Uterus (tissue), 4 donors: ENCODE data around the gene ING3. TPM values are rescaled to one million over a fixed set of nuclear protein-coding genes. Genes with fewer than 3 reads are reported as not detected.

Experiments
- DNase-seq, 2 donors: peaks; one replicate each; pipeline ENCODE4 v3.0.0-alpha.2; 2019 to 2020
- H3K27ac ChIP-seq, 2 donors: fragments of 200-600 bp; sonication (generic); 1 replicate in 1 of 2; 2 replicates in 1 of 2; pipeline ENCODE4 v1.5.1; 2016 to 2018
- H3K27me3 ChIP-seq, 2 donors: fragments of 200-600 bp; sonication (generic); one replicate each; pipeline ENCODE4 v1.5.1; 2018 to 2019; ENCODE audit warnings: control low read depth in 1 of 2
- H3K36me3 ChIP-seq, 2 donors: fragments of 200-600 bp; sonication (generic); one replicate each; pipeline ENCODE4 v1.5.1; 2019; ENCODE audit warnings: control low read depth in 1 of 2
- H3K4me1 ChIP-seq, 2 donors: fragments of 200-600 bp; sonication (generic); one replicate each; pipeline ENCODE4 v1.5.1; 2018 to 2019; ENCODE audit warnings: control low read depth in 1 of 2
- H3K4me3 ChIP-seq, 2 donors: fragments of 200-600 bp; sonication (generic); 1 replicate in 1 of 2; 2 replicates in 1 of 2; pipeline ENCODE4 v1.5.1; 2018 to 2019; ENCODE audit warnings: mild to moderate bottlenecking in 1 of 2
- H3K9me3 ChIP-seq, 2 donors: fragments of 200-600 bp; sonication (generic); one replicate each; pipeline ENCODE4 v1.5.1; 2019; ENCODE audit warnings: control low read depth in 1 of 2
- POLR2A ChIP-seq, 2 donors: fragments of 450-650 bp; IDR thresholded peaks; one replicate each; pipeline ENCODE4 v1.6.1; 2016; ENCODE audit warnings: antibody characterized with exemption in 2 of 2, mild to moderate bottlenecking in 1 of 2, moderate library complexity in 1 of 2
- intact Hi-C: fragments of 100-400 bp; cut with DNase I; formaldehyde crosslinking; loops from one replicate; pipeline ENCODE4 v1.15.1; 2023; ENCODE audit warnings: low total_unique reads
- total RNA-seq, 4 donors: library from RNA; depleted of rRNA in 3 of 4; stranded (reverse); fragments of >200 nt in 3 of 4; gene quantifications; one replicate each; pipeline versions ENCODE4 v1.1.0 to v1.2.4, GENCODE V29; 2014 to 2023
- TF ChIP-seq, protein P1 (sequence below), 4 experiments: fragments of 200-600 bp in 2 of 4; fragments of 450-650 bp in 2 of 4; sonication (generic) in 2 of 4; IDR thresholded peaks; one replicate each; pipeline ENCODE4 v1.5.1; 2016 to 2019; ENCODE audit warnings: antibody characterized with exemption in 4 of 4, mild to moderate bottlenecking in 2 of 4, moderate library complexity in 1 of 4
- donor health status: DM: yes; HTN: yes; CAD: no.

Gene ING3
- total RNA-seq, 4 donors from 2014 or later, result 16.4 to 37.7 (median 21.3) TPM

DNA sequence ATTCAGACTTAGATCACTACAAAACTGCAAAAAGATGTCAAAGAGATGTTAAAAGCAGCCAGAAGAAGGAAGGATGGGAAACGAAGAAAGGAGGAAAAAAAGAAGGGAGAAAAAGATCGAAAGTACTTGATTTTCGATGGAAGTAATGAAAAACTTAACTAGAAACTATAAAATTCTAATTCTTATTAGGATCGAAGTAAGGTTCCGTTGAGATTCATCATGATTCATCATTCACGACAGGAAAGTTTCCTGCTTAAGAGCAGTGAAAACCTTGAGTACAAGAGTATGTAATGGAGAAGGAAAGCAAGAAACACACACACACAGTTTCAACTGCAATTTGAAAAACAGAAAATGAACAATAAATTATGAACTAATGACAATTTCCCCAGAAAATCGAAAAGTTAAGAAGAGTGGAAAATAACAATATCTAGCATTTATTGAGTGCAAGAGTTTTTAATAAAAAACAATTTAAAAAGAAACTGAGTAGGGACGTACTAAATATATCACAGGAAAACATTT, 1.1 kb upstream of the ING3 start:
- Histone ChIP-seq H3K27ac (peak overlapping the region in 1 of 2 donors; percentile 97), H3K9me3 (no peaks in the 10 kb centered on the region), H3K36me3 (no peaks in the 10 kb centered on the region), H3K27me3 (no peaks in the 10 kb centered on the region), H3K4me1 (peaks cover 0 to 7% of the 10 kb centered on the region in 2 donors), H3K4me3 (peak overlapping the region; percentile 74 to 76)
- intact Hi-C loops, result no loop called here
- no peak for TF ChIP-seq POLR2A (IDR thresholded peaks at IDR 0.05)
- TF ChIP-seq, protein P1, sequence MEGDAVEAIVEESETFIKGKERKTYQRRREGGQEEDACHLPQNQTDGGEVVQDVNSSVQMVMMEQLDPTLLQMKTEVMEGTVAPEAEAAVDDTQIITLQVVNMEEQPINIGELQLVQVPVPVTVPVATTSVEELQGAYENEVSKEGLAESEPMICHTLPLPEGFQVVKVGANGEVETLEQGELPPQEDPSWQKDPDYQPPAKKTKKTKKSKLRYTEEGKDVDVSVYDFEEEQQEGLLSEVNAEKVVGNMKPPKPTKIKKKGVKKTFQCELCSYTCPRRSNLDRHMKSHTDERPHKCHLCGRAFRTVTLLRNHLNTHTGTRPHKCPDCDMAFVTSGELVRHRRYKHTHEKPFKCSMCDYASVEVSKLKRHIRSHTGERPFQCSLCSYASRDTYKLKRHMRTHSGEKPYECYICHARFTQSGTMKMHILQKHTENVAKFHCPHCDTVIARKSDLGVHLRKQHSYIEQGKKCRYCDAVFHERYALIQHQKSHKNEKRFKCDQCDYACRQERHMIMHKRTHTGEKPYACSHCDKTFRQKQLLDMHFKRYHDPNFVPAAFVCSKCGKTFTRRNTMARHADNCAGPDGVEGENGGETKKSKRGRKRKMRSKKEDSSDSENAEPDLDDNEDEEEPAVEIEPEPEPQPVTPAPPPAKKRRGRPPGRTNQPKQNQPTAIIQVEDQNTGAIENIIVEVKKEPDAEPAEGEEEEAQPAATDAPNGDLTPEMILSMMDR (IDR thresholded peaks at IDR 0.05), result no peak
- no peak for DNase-seq

DNA sequence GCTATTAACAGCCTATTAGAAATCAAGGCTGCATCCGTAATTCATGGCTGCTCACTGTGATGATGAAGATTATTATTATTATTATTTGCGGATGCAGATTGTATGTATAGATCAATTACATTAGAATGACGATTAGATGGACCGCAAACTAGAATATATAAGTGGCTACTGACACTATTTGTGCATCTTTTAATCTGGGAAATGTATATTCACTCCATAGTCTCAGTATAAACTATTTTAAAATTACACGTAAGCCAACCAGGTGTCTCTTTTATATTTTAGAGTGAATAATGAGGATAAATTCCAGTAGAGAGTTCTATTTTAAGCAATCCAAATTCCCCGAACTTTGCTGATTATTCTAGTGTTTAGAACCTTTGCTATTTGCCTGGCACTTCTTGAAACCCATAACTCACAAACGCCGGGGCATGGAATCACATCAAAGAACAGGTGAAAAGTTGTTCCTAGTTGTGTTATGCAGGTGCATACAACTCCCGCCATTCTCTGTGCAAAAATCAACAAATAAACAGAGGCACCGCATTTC, 509 bp upstream of the ING3 start:
- H3K4me1 ChIP-seq, result peaks cover 0 to 7% of the 10 kb centered on the region in 2 donors
- H3K9me3 ChIP-seq, result no peaks in the 10 kb centered on the region
- no peaks in the 10 kb centered on the region for H3K27me3 ChIP-seq
- peak overlapping the region; percentile 54 to 97 for H3K27ac ChIP-seq
- intact Hi-C loops, result no loop called here
- no peaks in the 10 kb centered on the region for H3K36me3 ChIP-seq
- TF ChIP-seq, protein P1 (IDR thresholded peaks at IDR 0.05), result no peak
- TF ChIP-seq POLR2A (IDR thresholded peaks at IDR 0.05), result no peak
- no peak for DNase-seq
- H3K4me3 ChIP-seq, result peak overlapping the region; percentile 74 to 76

DNA sequence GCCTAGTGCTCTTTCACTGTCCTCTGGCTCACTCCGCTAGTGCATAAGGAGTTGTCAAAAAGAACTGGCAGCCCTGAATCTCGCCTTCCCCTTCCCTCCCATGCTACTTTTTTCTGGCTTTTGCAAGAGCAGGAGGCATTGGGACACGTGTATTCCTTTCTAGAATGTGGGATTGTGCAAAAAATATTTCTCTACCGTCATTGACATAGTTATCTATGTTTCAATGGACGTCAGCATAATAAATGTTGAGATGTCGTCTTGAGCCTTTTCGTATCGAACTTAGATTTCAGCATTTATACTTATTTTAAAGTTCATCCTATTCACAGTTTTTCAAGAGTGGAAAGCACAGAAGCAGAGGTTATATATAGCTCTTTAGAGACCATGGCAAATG, 727 bp downstream of the ING3 start:
- Histone ChIP-seq H3K4me1 (peaks cover 0 to 7% of the 10 kb centered on the region in 2 donors), H3K27ac (peak overlapping the region; percentile 97 to 98), H3K4me3 (peak overlapping the region; percentile 74 to 76), H3K36me3 (no peaks in the 10 kb centered on the region), H3K27me3 (no peaks in the 10 kb centered on the region), H3K9me3 (no peaks in the 10 kb centered on the region)
- no peak for DNase-seq
- TF ChIP-seq, protein P1 (IDR thresholded peaks at IDR 0.05), result no peak
- no peak for TF ChIP-seq POLR2A (IDR thresholded peaks at IDR 0.05)
- intact Hi-C loops, result no loop called here

DNA sequence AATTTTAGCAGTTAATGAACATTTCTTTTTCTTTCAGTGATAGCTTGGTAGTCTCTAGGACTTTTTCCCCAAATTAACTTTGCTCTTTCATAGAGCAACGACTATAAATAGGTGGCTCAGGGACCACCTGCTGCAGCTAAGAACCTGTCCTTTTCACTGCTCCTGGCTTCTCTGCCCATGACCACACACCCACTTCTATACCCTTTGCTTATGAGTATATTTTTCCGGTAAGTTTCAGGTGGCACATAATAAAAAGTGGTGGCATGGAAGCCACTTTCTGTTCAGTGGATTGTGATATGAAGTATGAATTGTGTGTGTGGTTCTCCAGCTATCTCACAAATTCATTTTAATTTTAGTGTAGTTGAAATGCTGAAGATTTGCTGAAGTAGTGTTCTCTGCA, 1.2 kb downstream of the ING3 start:
- intact Hi-C loops, result no loop called here
- no peak for TF ChIP-seq POLR2A (IDR thresholded peaks at IDR 0.05)
- TF ChIP-seq, protein P1 (IDR thresholded peaks at IDR 0.05), result no peak
- Histone ChIP-seq H3K4me3 (peak overlapping the region in 1 of 2 donors; percentile 74), H3K9me3 (no peaks in the 10 kb centered on the region), H3K4me1 (peaks cover 0 to 7% of the 10 kb centered on the region in 2 donors), H3K36me3 (no peaks in the 10 kb centered on the region), H3K27ac (peak overlapping the region in 1 of 2 donors; percentile 97), H3K27me3 (no peaks in the 10 kb centered on the region)
- no peak for DNase-seq

DNA sequence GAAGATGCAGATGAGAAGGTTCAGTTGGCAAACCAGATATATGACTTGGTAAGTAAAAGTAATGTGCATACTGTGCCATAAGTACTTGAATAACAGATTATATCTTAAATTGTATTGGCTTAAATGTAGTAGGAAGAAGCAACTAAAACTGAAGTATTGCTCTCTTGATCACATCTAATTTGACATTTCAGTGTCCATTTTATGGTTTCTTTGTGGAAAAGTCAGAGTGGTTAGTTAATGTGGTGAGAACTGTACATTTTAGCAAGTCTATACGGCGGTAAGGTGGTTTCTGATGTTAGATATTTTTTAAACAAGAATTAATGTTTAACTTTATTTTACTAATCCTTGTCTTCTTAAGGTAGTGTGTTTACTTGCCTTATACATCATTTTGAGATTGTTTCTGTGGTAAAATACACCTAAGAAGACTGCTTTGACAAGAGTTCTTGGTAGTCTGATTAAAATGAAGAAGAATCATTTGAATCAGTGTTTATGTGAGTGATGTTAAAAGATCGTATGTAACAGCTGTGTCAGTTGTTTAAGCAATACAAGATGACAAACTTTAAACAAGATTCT, 5.1 kb downstream of the ING3 start:
- H3K4me3 ChIP-seq, result no peak overlapping the region
- H3K9me3 ChIP-seq, result no peaks in the 10 kb centered on the region
- H3K27ac ChIP-seq, result no peak overlapping the region
- peaks cover 0 to 7% of the 10 kb centered on the region in 2 donors for H3K4me1 ChIP-seq
- DNase-seq, result no peak
- intact Hi-C loops, result no loop called here
- H3K27me3 ChIP-seq, result no peaks in the 10 kb centered on the region
- no peaks in the 10 kb centered on the region for H3K36me3 ChIP-seq
- TF ChIP-seq, protein P1 (IDR thresholded peaks at IDR 0.05), result no peak
- TF ChIP-seq POLR2A (IDR thresholded peaks at IDR 0.05), result no peak
